Activated T-helper 9 cell treated with anti-CD3 and anti-CD28 coated beads, Interleukin-2, amount 50 U/mL, for 16 hours (primary cell): ENCODE results near the gene GLRA1.

Source experiments
- DNase-seq: peaks from one replicate; pipeline ENCODE4 v3.0.0-alpha.2; 2020; ENCODE audit warnings: low read depth

Gene GLRA1

GRCh38 chr5:151924564-151925301, at the start of gene GLRA1:
GLRA1 (minus strand) TSS chr5:151924851; CDS start chr5:151924549, 302 bp downstream.
- DNase-seq = peak; percentile 12

- DNase-seq = no peak
Measured at GRCh38 chr5:151970885-151971284, 46.2 kb upstream of the GLRA1 start.

- no peak for DNase-seq
Measured at GRCh38 chr5:151967865-151968264, 43.2 kb upstream of the GLRA1 start.

GRCh38 chr5:151966046-151966445, 41.4 kb upstream of the GLRA1 start:
- DNase-seq = no peak

GRCh38 chr5:151964471-151964870, 39.8 kb upstream of the GLRA1 start:
- DNase-seq = no peak

- no peak for DNase-seq
Measured at GRCh38 chr5:151961557-151961956, 36.9 kb upstream of the GLRA1 start.

- DNase-seq = no peak
Measured at GRCh38 chr5:151958111-151958510, 33.5 kb upstream of the GLRA1 start.

- DNase-seq = no peak
Measured at GRCh38 chr5:151956725-151957124, 32.1 kb upstream of the GLRA1 start.

- DNase-seq = no peak
Measured at GRCh38 chr5:151954255-151954654, 29.6 kb upstream of the GLRA1 start.

- DNase-seq = no peak
Measured at GRCh38 chr5:151953833-151954232, 29.2 kb upstream of the GLRA1 start.

GRCh38 chr5:151952238-151952637, 27.6 kb upstream of the GLRA1 start:
- no peak for DNase-seq

GRCh38 chr5:151950706-151951105, 26.1 kb upstream of the GLRA1 start:
- no peak for DNase-seq

GRCh38 chr5:151949701-151950308, 25.2 kb upstream of the GLRA1 start:
- DNase-seq = no peak

GRCh38 chr5:151949113-151949512, 24.5 kb upstream of the GLRA1 start:
- DNase-seq = no peak

- no peak for DNase-seq
Measured at GRCh38 chr5:151947931-151948608, 23.4 kb upstream of the GLRA1 start.

GRCh38 chr5:151937851-151938250, 13.2 kb upstream of the GLRA1 start:
- DNase-seq = no peak

- no peak for DNase-seq
Measured at GRCh38 chr5:151935135-151935695, 10.6 kb upstream of the GLRA1 start.

- DNase-seq = no peak
Measured at GRCh38 chr5:151931260-151931659, 6.6 kb upstream of the GLRA1 start.

GRCh38 chr5:151926188-151926587, 1.5 kb upstream of the GLRA1 start:
- DNase-seq = no peak

- DNase-seq = no peak
Measured at GRCh38 chr5:151925340-151925739, 689 bp upstream of the GLRA1 start.

GRCh38 chr5:151923866-151924476, 680 bp downstream of the GLRA1 start:
- no peak for DNase-seq

- no peak for DNase-seq
Measured at GRCh38 chr5:151921916-151922315, 2.7 kb downstream of the GLRA1 start.
